ENCODE results near the gene CCL14. TPM values are rescaled to one million over a fixed set of nuclear protein-coding genes. Genes with fewer than 3 reads are reported as not detected.

Gene CCL14
- total and polyA plus RNA-seq, 2 of the 13 experiments (the other 11 are each of a cell fraction or from before 2014, with no cell fraction given) = 1.1 to 1.7 TPM

GRCh38 chr17:36000732-36001109 is 14.2 kb upstream of the CCL14 start (continued):
- TF ChIP-seq ZHX2 (IDR thresholded peaks at IDR 0.05; ENCODE audit: low read depth) (no peak), ZHX2 (CRISPR knock-in tag; IDR thresholded peaks at IDR 0.05; ENCODE audit: borderline replicate concordance) (no peak), NFYB (CRISPR knock-in tag; IDR thresholded peaks at IDR 0.05) (no peak), ZNF678 (CRISPR knock-in tag; IDR thresholded peaks at IDR 0.05) (no peak), HNF4G (IDR thresholded peaks at IDR 0.05; ENCODE audit: borderline replicate concordance, low read depth, low read length) (peak; percentile 29; the same call in 1 of the 2 replicates), HNF4G (CRISPR knock-in tag; IDR thresholded peaks at IDR 0.05; ENCODE audit: borderline replicate concordance, low read depth) (no peak), ZNF224 (CRISPR knock-in tag; IDR thresholded peaks at IDR 0.05) (no peak), ZUFSP (CRISPR knock-in tag; IDR thresholded peaks at IDR 0.05; ENCODE audit: borderline replicate concordance) (no peak), ZNF574 (CRISPR knock-in tag; IDR thresholded peaks at IDR 0.05) (no peak), POLR2G (IDR thresholded peaks at IDR 0.05; ENCODE audit: low read depth, low read length) (no peak), ZNF10 (CRISPR knock-in tag; IDR thresholded peaks at IDR 0.05; ENCODE audit: borderline replicate concordance, low read depth) (no peak), ZNF280D (CRISPR knock-in tag; IDR thresholded peaks at IDR 0.05) (no peak), ASH2L (IDR thresholded peaks at IDR 0.05; ENCODE audit: insufficient read length, low read depth, low read length) (peak; percentile 43)
